ENCODE results near the gene ST3GAL2. TPM values are rescaled to one million over a fixed set of nuclear protein-coding genes. Genes with fewer than 3 reads are reported as not detected.
A peak's percentile ranks its signal among the peaks of the same experiment; 100 is the strongest.

ST3GAL2 gene
- polyA plus RNA-seq, 2 of the 4 experiments (the other 2 are of a cell fraction): 11.1 to 16.3 TPM

- 96% methylated on average over 1 of the region's 1 CpG for WGBS (ENCODE audit: missing lambda C conversion rate)
- no peak for FAIRE-seq
- ChIA-PET CTCF (interaction anchor here (0.8 to 2.2 kb wide), 4 partner anchors 11 to 322 kb away, joined by 3 to 10 read pairs (median 4); partner anchors contain the start of gene DDX19A), POLR2A (no interaction called here)
- H3K4me2 ChIP-seq: no peak overlapping the region
- no peak for TF ChIP-seq NR3C1 (IDR thresholded peaks at IDR 0.05)
- no peak for DNase-seq (ENCODE audit: low read depth in 1 of 2, low spot score in 1 of 2)
- peaks cover 4% of the 10 kb centered on the region; the same call in 1 of the 3 replicates for H3K4me1 ChIP-seq
- ATAC-seq: no peak
- H3K9me3 ChIP-seq: no peaks in the 10 kb centered on the region
- H3K4me3 ChIP-seq: no peak overlapping the region
- H3K27ac ChIP-seq: peak overlapping the region in 1 of 2 experiments; percentile 55; a peak in 1 of 6 replicates
Measured at GRCh38 chr16:70331091-70331490, 107.8 kb downstream of the ST3GAL2 start.

Small RNA genes lying within 50 kb of the gene (small RNA-seq; reads per million reads assigned to genes)
- 0 to 2.1 (median 0.47) reads per million in 6 experiments for gene RNU6-23P
- gene RPS27P26: 0 reads per million in 6 experiments

Other genes starting within 250 kb of the ST3GAL2 start
- gene EXOSC6, start 187.2 kb downstream of the ST3GAL2 start, polyA plus RNA-seq (2011; rRNA removed): 12.9 and 15.0 TPM in 2 replicates
- 10.8 to 12.2 TPM (median 11.7 TPM) in 3 replicates for gene EXOSC6, start 187.2 kb downstream of the ST3GAL2 start, polyA plus RNA-seq (2017; fragmentation: RNase III; extraction: RNeasy Plus Mini Kit Qiagen cat#74134 plus additional on column Dnase treatment)
- 325 and 344 TPM in 2 replicates for gene AARS1, start 149.6 kb downstream of the ST3GAL2 start, polyA plus RNA-seq (2011; rRNA removed)
- gene AARS1, start 149.6 kb downstream of the ST3GAL2 start, polyA plus RNA-seq (2017; fragmentation: RNase III; extraction: RNeasy Plus Mini Kit Qiagen cat#74134 plus additional on column Dnase treatment): 123 to 137 TPM (median 134 TPM) in 3 replicates
- 50.6 and 59.4 TPM in 2 replicates for gene DDX19B, start 139.9 kb downstream of the ST3GAL2 start, polyA plus RNA-seq (2011; rRNA removed)
- 26.9 to 27.2 TPM (median 27.0 TPM) in 3 replicates for gene DDX19B, start 139.9 kb downstream of the ST3GAL2 start, polyA plus RNA-seq (2017; fragmentation: RNase III; extraction: RNeasy Plus Mini Kit Qiagen cat#74134 plus additional on column Dnase treatment)
- gene DDX19A, start 92.2 kb downstream of the ST3GAL2 start, polyA plus RNA-seq (2011; rRNA removed): 40.4 and 41.9 TPM in 2 replicates
- gene DDX19A, start 92.2 kb downstream of the ST3GAL2 start, polyA plus RNA-seq (2017; fragmentation: RNase III; extraction: RNeasy Plus Mini Kit Qiagen cat#74134 plus additional on column Dnase treatment): 41.3 to 46.2 TPM (median 43.8 TPM) in 3 replicates
- 5.7 and 9.3 TPM in 2 replicates for gene FCSK, start 15.5 kb upstream of the ST3GAL2 start, polyA plus RNA-seq (2011; rRNA removed)
- 6.0 to 7.7 TPM (median 6.8 TPM) in 3 replicates for gene FCSK, start 15.5 kb upstream of the ST3GAL2 start, polyA plus RNA-seq (2017; fragmentation: RNase III; extraction: RNeasy Plus Mini Kit Qiagen cat#74134 plus additional on column Dnase treatment)
- gene COG4, start 84.5 kb upstream of the ST3GAL2 start, polyA plus RNA-seq (2011; rRNA removed): 48.2 and 53.1 TPM in 2 replicates
- gene COG4, start 84.5 kb upstream of the ST3GAL2 start, polyA plus RNA-seq (2017; fragmentation: RNase III; extraction: RNeasy Plus Mini Kit Qiagen cat#74134 plus additional on column Dnase treatment): 40.9 to 46.5 TPM (median 42.7 TPM) in 3 replicates
- 155 and 302 TPM in 2 replicates for gene SF3B3, start 84.7 kb upstream of the ST3GAL2 start, polyA plus RNA-seq (2011; rRNA removed)
- 111 to 118 TPM (median 115 TPM) in 3 replicates for gene SF3B3, start 84.7 kb upstream of the ST3GAL2 start, polyA plus RNA-seq (2017; fragmentation: RNase III; extraction: RNeasy Plus Mini Kit Qiagen cat#74134 plus additional on column Dnase treatment)
- 0.12 and 0.25 TPM in 2 replicates for gene IL34, start 207.5 kb upstream of the ST3GAL2 start, polyA plus RNA-seq (2011; rRNA removed)
- 0.29 to 0.89 TPM (median 0.40 TPM) in 3 replicates for gene IL34, start 207.5 kb upstream of the ST3GAL2 start, polyA plus RNA-seq (2017; fragmentation: RNase III; extraction: RNeasy Plus Mini Kit Qiagen cat#74134 plus additional on column Dnase treatment)
- gene MTSS2, start 247.0 kb upstream of the ST3GAL2 start, polyA plus RNA-seq (2011; rRNA removed): 10.8 and 13.1 TPM in 2 replicates
- 27.1 to 37.4 TPM (median 33.5 TPM) in 3 replicates for gene MTSS2, start 247.0 kb upstream of the ST3GAL2 start, polyA plus RNA-seq (2017; fragmentation: RNase III; extraction: RNeasy Plus Mini Kit Qiagen cat#74134 plus additional on column Dnase treatment)